H1 (cell line): ENCODE data around the gene COQ8B. TPM values are rescaled to one million over a fixed set of nuclear protein-coding genes. Genes with fewer than 3 reads are reported as not detected.

Source experiments
- CTCF ChIA-PET: fragments of 300-600 bp; sonication (Branson Sonifier 250); formaldehyde crosslinking; loops from one replicate; lab custom pipeline; 2021; ENCODE audit not compliant: partially characterized antibody; lab: Charles Lee
- POLR2A ChIA-PET: fragments of 300-600 bp; sonication (Branson Sonifier 250); formaldehyde crosslinking; loops from one replicate; lab custom pipeline; 2021; ENCODE audit warnings: inconsistent platforms; ENCODE audit not compliant: partially characterized antibody; lab: Charles Lee
- DNase-seq, 2 experiments: peaks; one replicate each; pipeline versions ENCODE4 v3.0.0 to v3.0.0-alpha.2; 2010 to 2022; ENCODE audit warnings: low spot score in 2 of 2, low read depth in 1 of 2, mixed read lengths in 1 of 2
- FAIRE-seq: peaks from 2 replicates; lab custom pipeline; 2011; peaks lifted over from hg19 to GRCh38; lab: Jason Lieb, UNC
- H2AFZ ChIP-seq: 2 replicates; pipeline ENCODE4 v1.8.1; 2012; ENCODE audit warnings: low read length, inconsistent platforms
- H2AK5ac ChIP-seq: 2 replicates; pipeline ENCODE4 v1.6.1; 2013; ENCODE audit warnings: low read depth, low read length
- H2BK120ac ChIP-seq: replicated peaks from 2 replicates; pipeline ENCODE3; 2013; ENCODE audit warnings: low read depth, low read length, inconsistent platforms
- H2BK12ac ChIP-seq: 2 replicates; pipeline ENCODE4 v1.6.1; 2013; ENCODE audit warnings: low read depth, low read length
- H2BK15ac ChIP-seq: 2 replicates; pipeline ENCODE4 v1.6.1; 2013; ENCODE audit warnings: low read length
- H2BK20ac ChIP-seq: 2 replicates; pipeline ENCODE4 v1.6.1; 2013; ENCODE audit warnings: low read length
- H2BK5ac ChIP-seq: 2 replicates; pipeline ENCODE4 v1.6.1; 2013; ENCODE audit warnings: low read depth, low read length
- H3K14ac ChIP-seq: 2 replicates; pipeline ENCODE4 v1.6.1; 2013; ENCODE audit warnings: inconsistent platforms; ENCODE audit not compliant: insufficient read length
- H3K18ac ChIP-seq: 2 replicates; pipeline ENCODE4 v1.6.1; 2013; ENCODE audit warnings: low read length; ENCODE audit errors: extremely low read depth
- H3K23ac ChIP-seq: 2 replicates; pipeline ENCODE4 v1.6.1; 2013; ENCODE audit warnings: inconsistent platforms; ENCODE audit not compliant: insufficient read length
- H3K23me2 ChIP-seq: 2 replicates; pipeline ENCODE4 v1.6.1; 2013; ENCODE audit warnings: low read depth, low read length
- H3K27ac ChIP-seq: 2 replicates; pipeline ENCODE4 v1.6.1; 2011; ENCODE audit warnings: low read depth, low read length, inconsistent platforms
- H3K27me3 ChIP-seq, 4 experiments: replicated peaks in 1 of 4; 1 replicate in 1 of 4; 2 replicates in 3 of 4; pipeline versions ENCODE4 v1.6.1 to v1.8.1; 2011 to 2013; ENCODE audit warnings: low read length in 3 of 4, mild to moderate bottlenecking in 3 of 4, inconsistent platforms in 2 of 4, mixed read lengths in 2 of 4, moderate library complexity in 1 of 4; ENCODE audit not compliant: control insufficient read depth in 3 of 4, insufficient read depth in 3 of 4; ENCODE audit errors: extremely low read depth in 1 of 4
- H3K36me3 ChIP-seq, 4 experiments: 2 replicates each; pipeline versions ENCODE4 v1.6.1 to v1.8.1; 2011 to 2013; ENCODE audit warnings: mild to moderate bottlenecking in 4 of 4, low read length in 3 of 4, moderate library complexity in 2 of 4, control low read depth in 1 of 4, inconsistent platforms in 1 of 4; ENCODE audit not compliant: insufficient read depth in 4 of 4, control insufficient read depth in 2 of 4
- H3K4ac ChIP-seq: replicated peaks from 2 replicates; pipeline ENCODE3; 2013; ENCODE audit warnings: low read length, low read depth, mixed read lengths, inconsistent platforms; ENCODE audit not compliant: insufficient read length
- H3K4me1 ChIP-seq, 4 experiments: replicated peaks in 1 of 4; 1 replicate in 1 of 4; 2 replicates in 3 of 4; pipeline versions ENCODE4 v1.6.1 to v1.8.1; 2011 to 2013; ENCODE audit warnings: low read length in 3 of 4, inconsistent platforms in 2 of 4, mixed read lengths in 1 of 4; ENCODE audit not compliant: insufficient read depth in 4 of 4, control insufficient read depth in 3 of 4
- H3K4me2 ChIP-seq, 2 experiments: 2 replicates each; pipeline versions ENCODE4 v1.6.1 to v1.8.1; 2011 to 2013; ENCODE audit warnings: low read depth in 2 of 2, low read length in 2 of 2, control low read depth in 1 of 2, inconsistent platforms in 1 of 2, mild to moderate bottlenecking in 1 of 2; ENCODE audit not compliant: insufficient read depth in 1 of 2
- H3K4me3 ChIP-seq, 4 experiments: fragments of 200-600, 300-600 bp in 1 of 4; sonication (generic), shearing (Covaris generic), sonication (Bioruptor Twin) in 1 of 4; 2 replicates each; pipeline versions ENCODE4 v1.5.1 to v1.8.1; 2011 to 2016; ENCODE audit warnings: low read length in 4 of 4, low read depth in 3 of 4, control low read depth in 2 of 4, inconsistent platforms in 2 of 4, mild to moderate bottlenecking in 2 of 4, mixed read lengths in 1 of 4, moderate library complexity in 1 of 4; ENCODE audit not compliant: insufficient read depth in 2 of 4; ENCODE audit errors: extremely low read depth in 1 of 4
- H3K56ac ChIP-seq: replicated peaks from 2 replicates; pipeline ENCODE3; 2013; ENCODE audit warnings: low read depth, mild to moderate bottlenecking, mixed read lengths, low read length, inconsistent platforms; ENCODE audit not compliant: insufficient read length
- H3K79me1 ChIP-seq: 2 replicates; pipeline ENCODE4 v1.6.1; 2013; ENCODE audit warnings: low read depth, low read length, control low read depth
- H3K79me2 ChIP-seq, 2 experiments: 2 replicates each; pipeline versions ENCODE4 v1.6.1 to v1.8.1; 2012 to 2013; ENCODE audit warnings: low read length in 2 of 2, mild to moderate bottlenecking in 2 of 2, inconsistent platforms in 1 of 2; ENCODE audit not compliant: insufficient read depth in 2 of 2, control insufficient read depth in 1 of 2
- H3K9ac ChIP-seq, 4 experiments: replicated peaks in 1 of 4; 1 replicate in 1 of 4; 2 replicates in 3 of 4; pipeline versions ENCODE4 v1.6.1 to v1.8.1; 2011 to 2013; ENCODE audit warnings: low read depth in 3 of 4, low read length in 3 of 4, control low read depth in 2 of 4, mild to moderate bottlenecking in 2 of 4, moderate library complexity in 2 of 4, inconsistent platforms in 1 of 4; ENCODE audit errors: extremely low read depth in 1 of 4
- H3K9me3 ChIP-seq, 2 experiments: 2 replicates each; pipeline versions ENCODE4 v1.6.1 to v1.8.1; 2012 to 2013; ENCODE audit warnings: mild to moderate bottlenecking in 2 of 2, moderate library complexity in 2 of 2, control low read depth in 1 of 2, inconsistent platforms in 1 of 2, low read depth in 1 of 2, low read length in 1 of 2, mixed read lengths in 1 of 2; ENCODE audit not compliant: insufficient read depth in 2 of 2
- H4K20me1 ChIP-seq, 2 experiments: replicated peaks in 1 of 2; 2 replicates each; pipeline versions ENCODE3 to v1.8.1; 2011 to 2013; ENCODE audit warnings: inconsistent platforms in 2 of 2, low read length in 2 of 2, mild to moderate bottlenecking in 1 of 2; ENCODE audit not compliant: insufficient read depth in 2 of 2, control insufficient read depth in 1 of 2
- H4K5ac ChIP-seq: 2 replicates; pipeline ENCODE4 v1.6.1; 2013; ENCODE audit warnings: low read length, low read depth, mixed read lengths, inconsistent platforms; ENCODE audit not compliant: insufficient read length
- H4K8ac ChIP-seq: 2 replicates; pipeline ENCODE4 v1.8.0; 2013; ENCODE audit warnings: mild to moderate bottlenecking, moderate library complexity, low read length, inconsistent platforms; ENCODE audit not compliant: insufficient read depth; ENCODE audit errors: extremely low read depth
- H4K91ac ChIP-seq: replicated peaks from 2 replicates; pipeline ENCODE3; 2013; ENCODE audit warnings: low read length, mixed read lengths, inconsistent platforms; ENCODE audit not compliant: insufficient read length
- SIRT6 ChIP-seq: IDR thresholded peaks from one replicate; pipeline ENCODE4 v1.7.1; 2012; ENCODE audit warnings: low read length, inconsistent platforms
- SRF ChIP-seq: IDR thresholded peaks from 2 replicates; pipeline ENCODE4 v1.6.1; 2011; ENCODE audit warnings: mild to moderate bottlenecking, low read depth, low read length, moderate library complexity
- WGBS, 2 experiments: shearing (Covaris generic) in 1 of 2; methylation state at CpG; one replicate each; pipeline versions ENCODE4 v1.1.6 to v1.1.7; 2013 to 2015; ENCODE audit warnings: low lambda C conversion rate in 2 of 2, mixed read lengths in 2 of 2, inconsistent platforms in 1 of 2, low coverage in 1 of 2, missing lambda C conversion rate in 1 of 2; ENCODE audit not compliant: insufficient replicate concordance in 2 of 2, insufficient coverage in 1 of 2, insufficient read length in 1 of 2; ENCODE audit errors: extremely low coverage in 1 of 2, missing lambda C conversion rate in 1 of 2; 5-methylcytosine and 5-hydroxymethylcytosine counted together
- polyA plus RNA-seq, 7 experiments: library from polyadenylated mRNA; depleted of rRNA in 3 of 7; stranded (reverse) in 5 of 7; unstranded in 2 of 7; fragments of >200 nt in 5 of 7; fragments of 200-250 nt in 2 of 7; gene quantifications; 1 replicate in 5 of 7; 2 replicates in 1 of 7; 4 replicates in 1 of 7; pipeline versions ENCODE4 v1.2.1 to v1.2.3, GENCODE V29; 2011 to 2013; ENCODE audit warnings: missing spikeins in 2 of 7, mixed read lengths in 2 of 7
- total RNA-seq: library from RNA; stranded (reverse); fragmentation: NEBNext Ultra II Directional; extraction: Animal tissue kit (Norgen Biotek cat#: 25700); gene quantifications from 2 replicates; pipeline ENCODE4 v1.2.1, GENCODE V29; 2021

The COQ8B gene
- total and polyA plus RNA-seq, 2 of the 8 experiments (the other 6 are each of a cell fraction or from before 2014, with no cell fraction given): 41.7 to 46.1 TPM

DNA sequence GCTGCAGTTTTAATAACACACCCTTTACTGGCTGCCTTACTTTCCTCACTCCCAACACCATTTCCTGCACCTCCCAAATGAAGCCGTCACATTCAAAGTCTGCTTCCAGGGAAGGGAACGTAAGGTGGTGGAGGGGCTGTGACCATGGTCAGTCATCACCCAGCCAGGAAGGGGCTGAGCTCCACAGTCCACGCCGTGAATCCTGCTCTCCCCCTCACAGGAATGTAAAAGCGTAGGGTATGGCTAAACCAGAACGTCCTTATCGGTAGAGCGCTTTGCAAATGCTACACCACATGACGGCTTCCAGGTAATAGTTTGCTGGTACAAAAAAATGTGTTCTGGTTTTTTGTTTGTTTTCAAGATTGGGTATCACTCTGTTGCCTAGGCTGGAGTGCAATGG lies 33.2 kb downstream of the COQ8B start:
- CTCF ChIA-PET: interaction anchor here (0.6 to 1.2 kb wide), 4 partner anchors 11 to 380 kb away, joined by 3 to 4 read pairs (median 4); no protein-coding TSS in a partner anchor
- no peak overlapping the region for H4K91ac ChIP-seq

More for the DNA sequence above, 33.2 kb downstream of the COQ8B start:
- no peak overlapping the region for H2BK120ac ChIP-seq
- no peak overlapping the region for H2BK5ac ChIP-seq
- H3K79me1 ChIP-seq: peaks cover 6% of the 10 kb centered on the region
- H2BK20ac ChIP-seq: no peak overlapping the region
- H2AFZ ChIP-seq: no peak overlapping the region
- H3K4me3 ChIP-seq: no peak overlapping the region
- no peak overlapping the region for H3K27ac ChIP-seq
- H3K23ac ChIP-seq: no peak overlapping the region
- POLR2A ChIA-PET: interaction anchor here (0.6 to 1.0 kb wide), 3 partner anchors 16 to 21 kb away, joined by 3 read pairs; no protein-coding TSS in a partner anchor
- H3K79me2 ChIP-seq: peaks cover 0 to 6% of the 10 kb centered on the region in 2 experiments; a peak in 1 of 4 replicates
- no peaks in the 10 kb centered on the region for H3K27me3 ChIP-seq
- H3K18ac ChIP-seq: no peak overlapping the region
- H3K23me2 ChIP-seq: peaks cover 6% of the 10 kb centered on the region; the same call in 1 of the 2 replicates
- H3K56ac ChIP-seq: no peak overlapping the region
- TF ChIP-seq SRF (no peak), SIRT6 (no peak)
- no peaks in the 10 kb centered on the region for H3K4me1 ChIP-seq
- no peaks in the 10 kb centered on the region for H3K9me3 ChIP-seq
- no peak for DNase-seq
- H3K36me3 ChIP-seq: peaks cover 4 to 36% (median 14%) of the 10 kb centered on the region in 4 experiments
- H4K5ac ChIP-seq: no peak overlapping the region
- no peak overlapping the region for H3K4ac ChIP-seq
- no peak for FAIRE-seq
- 91% methylated on average over 9 of the region's 9 CpGs; no CpG with 5 or more reads in 1 of the 2 experiments for WGBS, 2 experiments
- no peak overlapping the region for H4K8ac ChIP-seq
- no peak overlapping the region for H3K9ac ChIP-seq
- no peak overlapping the region for H3K14ac ChIP-seq
- H2AK5ac ChIP-seq: no peak overlapping the region
- H2BK12ac ChIP-seq: no peak overlapping the region
- H2BK15ac ChIP-seq: no peak overlapping the region
- H3K4me2 ChIP-seq: no peak overlapping the region
- H4K20me1 ChIP-seq: peaks cover 6 to 20% of the 10 kb centered on the region in 2 experiments
